Activated CD4-positive, alpha-beta T cell treated with anti-CD3 and anti-CD28 coated beads for 48 hours (primary cell): ENCODE measurements around the gene CENPN.

ENCODE experiments used
- DNase-seq: peaks from one replicate; pipeline ENCODE4 v3.0.0-alpha.2; 2020

Gene CENPN, protein sequence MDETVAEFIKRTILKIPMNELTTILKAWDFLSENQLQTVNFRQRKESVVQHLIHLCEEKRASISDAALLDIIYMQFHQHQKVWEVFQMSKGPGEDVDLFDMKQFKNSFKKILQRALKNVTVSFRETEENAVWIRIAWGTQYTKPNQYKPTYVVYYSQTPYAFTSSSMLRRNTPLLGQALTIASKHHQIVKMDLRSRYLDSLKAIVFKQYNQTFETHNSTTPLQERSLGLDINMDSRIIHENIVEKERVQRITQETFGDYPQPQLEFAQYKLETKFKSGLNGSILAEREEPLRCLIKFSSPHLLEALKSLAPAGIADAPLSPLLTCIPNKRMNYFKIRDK

DNA sequence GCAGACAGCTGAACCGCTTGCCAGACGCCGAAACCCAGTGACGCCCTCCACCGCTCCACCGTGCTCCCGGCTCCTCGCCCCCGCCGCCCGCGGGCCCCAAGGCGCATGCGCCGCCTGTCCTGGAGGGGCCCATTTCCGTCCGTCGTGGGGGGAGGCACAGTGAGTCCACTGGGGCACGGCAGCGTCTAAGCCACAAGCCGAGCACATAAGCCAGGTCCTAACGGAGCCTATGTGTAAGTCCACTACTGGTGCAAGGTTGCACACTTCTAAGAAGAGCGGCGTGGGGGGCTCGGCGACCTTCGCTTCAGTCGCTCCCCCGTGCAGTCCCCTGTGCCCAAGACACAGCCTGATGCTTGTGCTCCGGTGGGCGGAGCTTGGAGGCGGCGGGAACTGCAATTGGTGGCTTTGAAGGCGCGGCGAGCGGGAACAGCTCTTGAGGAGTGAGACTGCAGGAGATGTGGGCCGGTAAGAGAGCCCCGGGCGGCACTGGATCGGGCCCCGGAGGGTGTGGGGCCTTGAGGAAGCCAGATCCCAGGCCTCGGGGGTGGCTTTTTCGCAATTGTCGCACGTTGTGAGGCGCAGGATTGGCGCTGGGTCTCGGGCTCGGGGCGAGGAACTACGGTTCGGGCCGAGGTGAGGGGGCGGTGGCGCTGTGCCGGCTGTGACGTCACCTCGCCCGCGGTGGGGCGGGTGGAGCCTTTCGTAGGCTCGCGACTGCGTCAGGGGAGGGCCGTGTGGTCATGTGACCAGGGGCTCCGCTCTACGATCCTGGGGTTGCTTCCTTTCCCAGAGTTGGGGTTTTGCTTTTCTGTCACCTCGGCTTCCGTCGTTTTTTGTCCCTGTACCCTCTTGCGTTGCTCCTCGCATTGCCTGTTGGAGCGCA, at the start of gene CENPN, which contains the start of gene CMC2:
CENPN (plus strand) TSS at position 402 of the 883 bp plus-strand sequence. CDS start 4,726 bp downstream, outside the sequence.
CMC2 (minus strand) TSS at position 73 of the 883 bp plus-strand sequence. CDS start 9,491 bp downstream, outside the sequence.
- DNase-seq = peak; percentile 97

DNA sequence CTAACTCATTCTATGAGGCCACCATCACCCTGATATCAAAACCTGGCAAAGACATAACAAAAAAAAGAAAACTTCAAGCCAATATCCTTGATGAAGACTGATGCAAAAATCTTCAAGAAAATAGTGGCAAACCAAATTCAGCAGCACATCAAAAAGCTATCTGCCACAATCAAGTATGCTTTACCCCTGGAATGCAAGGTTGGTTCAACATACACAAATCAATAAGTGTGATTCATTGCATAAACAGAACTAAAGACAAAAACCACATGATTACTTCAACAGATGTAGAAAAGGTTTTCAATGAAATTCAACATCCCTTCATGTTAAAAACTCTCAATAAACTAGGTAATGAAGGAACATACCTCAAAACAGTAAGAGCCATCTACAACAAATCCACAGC, 48.7 kb upstream of the CENPN start:
- no peak for DNase-seq

DNA sequence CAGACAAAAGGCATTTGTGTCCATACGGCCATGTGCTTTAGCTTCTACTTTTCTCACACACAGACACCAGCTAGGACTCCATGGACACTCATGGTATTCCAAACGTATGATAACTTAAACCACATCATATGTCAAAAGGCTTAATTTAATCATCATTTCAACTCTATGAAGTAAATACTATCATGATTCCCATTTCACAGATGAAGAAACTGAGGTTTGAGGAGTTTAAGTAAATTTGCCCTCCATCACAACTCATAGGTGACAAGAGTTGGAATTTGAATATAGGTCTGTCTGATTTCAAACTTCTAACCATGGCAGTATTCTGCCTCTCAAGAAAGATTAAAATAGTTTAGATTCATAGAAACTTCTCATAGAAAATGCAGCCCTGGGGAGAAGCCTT, 44.1 kb upstream of the CENPN start:
- DNase-seq = no peak

DNA sequence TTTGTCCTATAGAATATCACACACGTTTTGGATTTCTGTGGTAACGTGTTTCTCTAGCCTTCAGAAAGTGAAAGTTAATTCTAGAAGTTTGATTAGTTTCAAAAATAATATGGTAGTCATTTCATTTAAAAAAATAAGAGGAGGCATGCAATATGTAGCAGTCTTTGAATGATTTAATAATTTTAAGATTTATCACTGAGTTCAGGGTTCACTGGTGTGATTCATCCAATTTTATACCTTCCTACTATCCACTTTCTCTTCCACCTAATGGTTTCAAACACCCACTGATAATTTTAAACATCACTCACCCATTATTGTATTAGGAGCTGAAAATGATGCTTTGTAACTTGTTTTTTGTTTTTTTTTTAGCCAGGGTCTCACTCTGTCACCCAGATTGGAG, 42.7 kb upstream of the CENPN start:
- no peak for DNase-seq

DNA sequence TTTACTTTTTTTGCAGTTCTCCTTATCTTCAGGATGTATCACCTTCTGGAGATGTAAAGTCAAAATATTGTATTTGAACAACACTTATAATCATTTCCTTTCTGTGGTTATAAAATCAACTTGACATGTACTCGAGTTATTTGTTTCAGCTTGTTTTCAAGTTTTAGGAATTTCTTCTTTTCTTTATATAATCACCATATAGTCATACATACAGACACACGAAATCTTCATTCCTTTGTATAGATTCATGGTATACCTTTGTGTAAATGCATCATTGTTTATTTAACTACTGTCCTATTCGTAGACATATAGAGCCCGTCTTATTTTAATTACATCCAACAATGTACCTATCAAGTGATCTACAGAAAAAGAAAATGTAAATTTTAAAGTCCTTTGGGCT, 40.4 kb upstream of the CENPN start:
- DNase-seq = no peak

DNA sequence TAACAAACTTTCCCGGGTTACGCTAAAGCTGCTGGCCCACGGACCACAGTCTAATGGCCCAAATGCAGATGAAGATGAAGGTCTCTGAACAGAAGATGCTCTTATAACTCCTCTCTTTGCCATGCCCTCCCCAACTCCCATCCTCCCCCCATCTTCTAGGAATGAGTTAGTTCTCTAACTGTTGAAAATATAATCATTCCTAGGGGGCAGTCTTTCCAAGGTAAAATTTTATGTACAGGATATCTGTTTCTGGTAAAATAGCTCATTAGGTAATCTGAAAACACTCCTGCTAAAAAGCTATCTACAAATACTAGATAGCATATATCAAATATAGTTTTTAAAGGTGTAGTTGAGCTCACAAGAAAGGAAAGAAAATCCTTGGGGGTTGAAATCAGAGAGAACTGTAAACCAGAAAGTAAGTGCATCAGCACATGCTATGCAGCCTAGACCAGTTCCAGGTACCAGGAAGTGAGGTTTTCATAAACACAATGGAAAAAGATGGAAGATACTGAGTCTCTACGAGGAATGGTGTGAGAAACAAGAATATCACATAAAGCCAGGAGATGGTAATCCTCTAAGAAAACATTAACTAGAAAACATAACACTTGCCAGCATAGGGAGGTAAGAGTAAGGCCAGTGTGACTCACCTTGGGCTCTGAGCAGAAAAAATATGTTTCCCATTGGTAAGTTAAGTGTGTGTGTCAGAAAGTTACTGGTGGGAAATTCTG, 38.5 kb upstream of the CENPN start:
- DNase-seq = no peak

DNA sequence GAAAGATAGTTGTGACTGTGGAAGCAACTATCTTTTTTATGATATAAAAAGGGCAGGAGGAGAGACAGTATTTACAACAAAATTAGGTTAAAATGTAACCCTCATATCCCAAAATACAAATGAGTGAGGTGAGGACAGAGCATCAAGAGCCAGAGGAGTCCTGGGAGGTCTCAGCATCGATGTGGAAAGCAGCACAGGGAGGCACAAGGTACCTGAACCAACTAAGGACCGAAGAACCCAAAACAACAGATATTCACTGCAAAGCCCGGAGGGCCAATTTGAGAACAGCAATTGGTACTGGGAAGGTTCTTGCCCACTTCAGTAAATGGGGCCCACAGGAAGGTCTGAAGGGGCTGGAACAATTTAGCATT, 37.9 kb upstream of the CENPN start:
- no peak for DNase-seq

DNA sequence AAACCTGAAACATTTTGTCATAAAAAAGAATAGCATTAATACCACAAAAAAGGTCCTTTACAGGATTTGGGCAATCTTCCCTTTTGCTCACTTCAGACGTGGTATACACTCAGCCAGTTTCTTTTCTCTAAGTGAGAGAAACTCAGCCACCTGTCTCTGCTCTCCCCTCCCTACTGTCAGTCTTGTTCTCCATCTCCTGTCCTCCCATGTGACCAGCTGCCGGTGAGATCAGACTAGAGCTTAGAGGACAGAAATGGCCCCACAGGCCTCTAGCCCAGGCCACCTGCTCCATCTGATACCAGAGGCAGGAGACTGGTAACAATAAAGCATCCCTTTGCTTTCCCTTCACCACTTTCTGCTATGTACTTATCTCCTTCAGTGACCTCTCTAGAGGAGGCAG, 35.2 kb upstream of the CENPN start:
- DNase-seq = no peak

DNA sequence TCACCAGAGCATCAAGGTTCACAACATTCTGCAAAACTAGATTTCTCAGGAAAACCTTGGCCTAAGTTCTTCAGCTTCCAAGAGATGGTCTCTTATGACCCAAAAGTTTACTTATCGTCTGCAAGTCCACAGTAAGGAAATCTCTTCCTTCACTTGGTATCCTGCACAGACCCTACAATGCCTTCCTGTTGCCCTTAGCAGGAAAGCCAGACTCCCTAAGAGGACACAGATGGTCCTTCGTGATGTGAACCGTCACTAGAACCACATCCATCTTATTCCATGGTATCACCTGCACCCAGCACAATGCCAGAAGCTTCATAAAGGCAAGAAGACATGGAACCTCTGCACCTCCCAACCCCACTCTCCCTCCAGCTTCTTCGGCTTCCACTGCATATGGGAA, 34.4 kb upstream of the CENPN start:
- DNase-seq = no peak

DNA sequence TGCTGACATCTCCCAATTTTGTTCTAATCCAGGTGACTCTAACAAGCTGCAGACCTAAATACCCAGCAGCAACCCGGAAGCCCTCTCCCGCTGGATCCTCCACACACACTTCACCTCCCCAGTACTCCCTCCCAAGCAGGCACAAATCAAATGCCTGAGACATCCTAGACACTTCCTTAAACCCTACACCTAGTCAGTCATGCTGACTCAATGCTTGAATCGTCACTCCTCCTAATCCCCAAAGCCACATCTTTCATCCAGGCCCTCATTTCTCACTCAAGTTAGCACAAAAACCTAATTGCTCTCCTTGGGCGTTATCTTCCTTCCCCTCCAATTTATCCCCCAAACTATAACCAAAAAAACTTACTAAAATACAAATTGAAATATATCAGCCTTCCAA, 33.0 kb upstream of the CENPN start:
- no peak for DNase-seq

DNA sequence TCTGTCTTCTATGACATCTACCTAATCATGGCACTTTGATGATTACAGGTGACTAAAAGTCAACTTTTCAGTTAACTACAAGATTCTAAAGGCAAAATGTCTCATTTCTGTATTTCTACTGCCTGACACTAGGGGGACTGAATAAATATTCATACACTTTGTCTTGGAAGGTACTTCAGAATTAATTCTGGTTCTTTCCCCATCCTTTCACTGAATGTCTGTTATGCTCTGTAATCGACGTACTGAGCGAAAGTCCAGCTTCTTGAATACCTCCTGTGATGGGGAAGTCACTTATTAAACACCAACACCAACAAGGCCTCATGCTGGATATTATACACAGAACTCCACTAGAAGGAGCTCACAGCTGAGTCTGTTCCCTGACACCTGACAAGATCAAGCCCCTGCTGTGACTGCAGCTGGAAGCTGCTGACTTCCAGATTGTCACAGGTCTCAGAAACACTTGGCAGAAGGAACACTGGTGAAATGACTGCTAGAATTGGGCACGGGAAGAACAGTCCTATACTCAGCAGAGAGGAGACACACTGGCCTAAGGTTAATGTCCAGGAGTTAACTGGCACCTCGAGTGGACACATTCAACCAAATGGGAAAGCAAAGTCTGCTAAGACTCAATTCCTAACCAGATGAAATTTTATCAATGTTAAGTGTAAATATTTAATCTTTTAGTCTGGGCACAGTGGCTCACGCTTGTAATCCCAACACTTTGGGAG, 32.2 kb upstream of the CENPN start:
- no peak for DNase-seq

DNA sequence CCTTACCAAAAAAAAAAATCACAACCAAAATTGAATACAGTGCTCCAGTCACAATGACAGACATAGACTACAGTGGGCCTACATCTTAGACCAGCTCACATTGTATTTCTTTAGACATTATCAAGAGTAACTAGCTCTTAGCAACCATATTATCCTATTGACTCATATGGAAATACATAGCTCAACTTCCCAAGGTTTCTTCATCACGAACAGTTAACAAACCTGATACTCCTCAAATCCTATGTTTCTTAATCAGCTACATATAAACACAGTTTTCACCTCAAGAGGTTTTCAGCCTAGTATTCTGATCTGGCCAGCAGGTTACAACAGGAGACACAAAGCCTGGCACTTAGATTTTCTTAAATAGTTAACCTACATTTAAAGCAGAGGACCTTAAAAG, 30.1 kb upstream of the CENPN start:
- no peak for DNase-seq

DNA sequence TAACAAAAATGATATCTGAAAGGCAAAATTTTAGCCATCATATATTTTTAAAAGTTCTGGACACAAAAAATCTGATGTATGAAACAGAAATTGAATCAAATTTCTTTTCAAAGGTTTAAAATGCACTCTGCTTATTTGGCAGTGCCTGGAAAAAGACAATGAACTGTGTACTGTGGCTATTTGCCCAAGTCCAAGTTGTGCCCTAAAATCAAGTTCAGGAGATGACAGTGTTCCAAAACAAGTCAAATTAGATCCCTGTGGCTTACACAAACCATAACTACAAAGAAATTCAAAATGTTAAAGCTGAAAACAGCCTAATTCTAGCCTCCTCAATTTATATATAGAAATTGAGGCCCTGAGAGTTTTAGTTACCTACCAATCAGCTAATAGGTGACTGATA, 25.9 kb upstream of the CENPN start:
- DNase-seq = no peak

DNA sequence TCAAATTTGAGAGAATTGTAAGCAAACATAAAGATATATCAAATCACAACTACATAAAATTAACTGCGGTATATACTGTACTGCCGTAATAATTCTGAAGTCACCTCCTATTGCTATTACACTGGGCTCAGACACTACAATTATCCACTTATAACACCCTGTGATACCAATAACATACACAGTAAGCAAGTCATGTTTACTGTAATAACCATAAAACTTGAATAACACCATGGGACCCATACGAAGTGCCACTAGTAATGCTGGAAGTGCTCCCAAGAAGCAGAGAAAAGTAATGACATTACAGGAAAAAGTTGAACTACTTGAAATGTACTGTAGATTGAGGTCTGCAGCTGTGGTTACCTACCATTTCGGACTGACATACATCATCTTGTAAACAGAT, 24.4 kb upstream of the CENPN start:
- DNase-seq = no peak

DNA sequence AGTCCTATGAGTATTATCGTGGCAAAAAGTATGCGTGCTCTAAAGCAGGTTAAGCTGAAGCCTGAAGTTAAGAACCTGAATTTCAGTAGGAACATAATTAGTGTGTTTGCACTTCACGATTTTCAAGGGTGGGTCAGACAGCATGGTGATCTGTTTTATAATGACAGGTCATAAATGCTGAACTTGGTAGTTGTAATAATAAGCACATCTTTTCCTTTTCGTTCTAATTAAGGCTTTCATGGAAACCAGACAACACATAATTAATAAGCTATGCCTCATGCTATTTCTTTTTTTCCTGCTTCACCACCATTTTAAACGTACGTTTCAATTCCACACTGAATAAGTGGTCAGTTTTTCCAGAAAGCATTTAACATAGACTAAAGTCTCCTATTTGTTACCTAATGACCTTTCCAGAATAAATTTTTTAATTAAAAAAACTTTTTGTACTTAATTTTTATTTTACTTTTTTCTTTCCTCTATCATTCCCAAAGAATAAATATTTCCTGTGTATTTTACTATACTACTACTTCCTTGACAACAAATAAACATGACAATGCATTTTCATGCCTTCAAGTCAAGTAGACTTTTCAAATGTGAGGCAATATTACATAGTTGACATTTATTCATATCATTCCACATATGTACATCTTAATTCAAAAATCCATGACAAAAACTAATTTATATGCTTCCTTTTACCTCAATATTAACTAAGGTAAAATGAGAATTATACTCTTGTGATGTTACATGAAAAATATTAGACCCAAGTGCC, 22.7 kb upstream of the CENPN start:
- no peak for DNase-seq

DNA sequence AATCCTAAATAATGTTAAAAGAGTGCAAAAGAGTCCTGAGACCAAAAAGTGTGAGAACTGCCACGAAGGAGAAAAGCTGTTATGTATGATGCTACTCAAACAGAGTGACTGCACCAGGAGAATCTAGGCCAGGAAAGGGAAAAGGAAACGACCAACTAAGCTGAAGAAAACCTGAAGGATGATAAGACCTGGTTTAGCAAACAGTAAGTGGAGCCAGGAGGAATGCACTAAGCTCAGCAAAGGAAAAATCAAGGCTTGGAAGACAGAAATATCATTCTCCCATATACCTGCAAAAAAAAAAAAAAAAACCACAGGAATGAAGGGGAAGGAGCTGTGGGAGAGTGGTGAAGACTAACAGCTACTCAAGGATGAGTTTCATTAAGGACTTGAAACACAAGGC, 21.4 kb upstream of the CENPN start:
- DNase-seq = no peak

DNA sequence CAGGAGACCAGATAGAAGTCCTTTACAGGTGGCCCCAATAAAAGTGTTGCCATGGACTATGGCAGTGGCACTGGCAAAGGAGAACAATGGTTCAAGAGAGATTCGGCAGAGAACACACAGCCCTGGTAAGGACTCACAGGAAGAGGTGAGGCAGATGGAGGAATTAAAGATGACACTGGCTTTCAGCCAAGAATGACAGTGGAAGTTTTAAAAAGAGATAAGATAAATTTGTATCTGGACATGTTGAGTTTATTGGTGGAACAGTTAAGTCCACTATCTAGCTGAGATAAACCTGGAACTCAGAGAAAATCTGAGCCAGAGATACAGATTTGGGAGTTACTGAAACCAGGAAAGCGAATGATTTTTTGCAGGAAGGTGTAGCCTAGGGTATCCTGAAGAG, 20.5 kb upstream of the CENPN start:
- DNase-seq = no peak

DNA sequence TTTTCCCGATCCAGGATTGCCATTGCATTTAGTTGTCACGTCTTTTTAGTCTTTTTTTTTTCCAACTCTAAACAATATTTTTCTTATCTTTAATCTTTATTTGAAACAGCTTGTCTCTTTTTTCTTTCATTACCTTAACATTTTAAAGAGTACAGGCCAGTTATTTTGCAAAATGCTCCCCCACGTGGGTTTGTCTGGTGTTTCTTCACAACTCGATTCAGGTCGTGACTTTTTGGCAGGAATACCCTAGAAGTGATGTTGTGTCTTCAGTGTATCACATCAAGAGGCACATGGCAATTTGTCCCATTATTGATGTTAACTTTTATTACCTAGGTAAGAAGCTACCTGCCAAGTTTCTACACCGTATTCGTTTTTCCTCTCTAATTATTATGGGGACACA, 18.3 kb upstream of the CENPN start:
- no peak for DNase-seq

DNA sequence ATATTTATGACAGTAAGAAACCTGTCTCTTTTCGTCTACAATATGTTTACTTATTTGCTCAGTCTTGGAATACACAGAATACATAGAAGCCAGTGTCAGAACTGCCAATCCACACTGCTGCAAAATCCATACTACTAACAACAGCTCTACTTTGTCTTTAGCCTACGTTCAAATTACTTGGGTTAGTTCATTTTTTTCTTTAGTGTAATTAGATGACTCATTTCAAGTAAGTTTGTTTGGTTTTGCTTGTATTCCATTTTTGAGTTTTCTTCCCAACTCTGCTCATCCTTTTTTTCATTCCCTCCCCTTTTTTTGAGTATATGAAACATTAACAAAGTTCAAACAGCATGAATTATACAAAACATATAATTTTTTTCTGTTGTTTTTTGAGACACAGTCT, 17.2 kb upstream of the CENPN start:
- DNase-seq = no peak

DNA sequence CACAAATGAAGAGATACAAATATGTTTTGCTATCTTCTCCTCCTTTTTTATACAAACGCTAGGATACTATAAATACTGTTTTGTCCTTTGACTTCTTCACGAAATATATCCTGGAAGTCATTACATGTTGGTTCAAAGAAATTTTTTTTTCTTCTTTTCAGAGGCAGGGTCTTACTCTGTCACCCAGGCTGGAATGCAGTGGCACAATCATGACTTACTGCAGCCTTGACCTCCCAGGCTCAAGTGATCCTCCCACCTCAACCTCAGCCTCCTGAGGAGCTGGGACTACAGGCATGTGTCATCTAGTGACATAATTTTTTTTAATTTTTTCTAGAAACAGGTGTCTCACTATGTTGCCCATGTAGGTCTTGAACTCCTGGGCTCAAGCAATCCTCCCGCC, 16.4 kb upstream of the CENPN start:
- no peak for DNase-seq

DNA sequence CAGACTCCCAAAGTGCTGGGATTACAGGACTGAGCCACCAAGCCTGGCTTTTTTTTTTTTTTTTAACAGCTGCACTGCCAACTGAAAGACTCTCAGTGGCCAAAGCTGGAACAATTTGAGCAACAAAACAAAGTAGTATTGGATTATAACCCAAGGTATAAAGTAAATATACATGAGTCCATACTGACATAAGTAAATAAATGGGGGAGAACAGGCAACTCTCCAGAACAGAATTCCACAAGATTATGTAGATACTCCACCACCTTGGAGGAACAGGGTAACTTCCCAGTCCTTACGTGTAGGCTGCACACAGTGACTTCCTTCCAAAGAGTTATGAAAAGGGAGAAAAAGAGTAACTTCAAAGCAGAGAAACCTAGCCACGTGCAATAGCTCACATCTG, 16.0 kb upstream of the CENPN start:
- DNase-seq = no peak

DNA sequence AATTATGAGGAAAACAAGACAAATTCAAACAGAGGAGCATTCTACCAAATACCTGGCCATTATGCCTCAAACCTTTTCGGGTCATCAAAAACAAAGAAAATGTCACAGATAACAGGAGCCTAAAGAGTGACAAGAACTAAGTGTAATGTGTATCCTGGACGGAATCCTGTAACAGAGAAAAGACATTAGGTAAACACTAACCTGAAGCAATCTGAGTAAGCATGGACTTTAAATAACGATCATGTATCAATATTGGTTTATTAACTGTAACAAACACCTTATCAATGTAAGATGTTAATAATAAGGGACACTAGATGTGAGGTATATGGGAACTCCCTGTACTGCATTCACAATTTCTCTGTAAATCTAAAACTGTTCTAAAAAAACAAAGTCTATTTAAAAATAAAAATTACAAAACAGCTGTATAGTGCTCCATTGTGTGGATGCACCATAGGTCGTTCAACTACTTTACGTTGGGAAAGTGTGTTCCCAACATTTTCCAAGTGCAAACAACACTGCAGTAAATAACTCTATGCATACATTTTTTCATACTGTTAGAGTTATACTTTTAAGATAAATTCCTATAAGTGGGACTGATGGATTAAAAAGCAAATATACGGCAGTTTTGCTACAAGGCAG, 15.1 kb upstream of the CENPN start:
- DNase-seq = no peak
